C1 segment of cervical spinal cord (tissue), 14 donors: Measurements from ENCODE around the gene MSRB2.

Experiments
- DNase-seq, 14 donors: peaks; one replicate each; lab custom pipeline; 2025; lab: John Stamatoyannopoulos, UW

The MSRB2 gene

DNA sequence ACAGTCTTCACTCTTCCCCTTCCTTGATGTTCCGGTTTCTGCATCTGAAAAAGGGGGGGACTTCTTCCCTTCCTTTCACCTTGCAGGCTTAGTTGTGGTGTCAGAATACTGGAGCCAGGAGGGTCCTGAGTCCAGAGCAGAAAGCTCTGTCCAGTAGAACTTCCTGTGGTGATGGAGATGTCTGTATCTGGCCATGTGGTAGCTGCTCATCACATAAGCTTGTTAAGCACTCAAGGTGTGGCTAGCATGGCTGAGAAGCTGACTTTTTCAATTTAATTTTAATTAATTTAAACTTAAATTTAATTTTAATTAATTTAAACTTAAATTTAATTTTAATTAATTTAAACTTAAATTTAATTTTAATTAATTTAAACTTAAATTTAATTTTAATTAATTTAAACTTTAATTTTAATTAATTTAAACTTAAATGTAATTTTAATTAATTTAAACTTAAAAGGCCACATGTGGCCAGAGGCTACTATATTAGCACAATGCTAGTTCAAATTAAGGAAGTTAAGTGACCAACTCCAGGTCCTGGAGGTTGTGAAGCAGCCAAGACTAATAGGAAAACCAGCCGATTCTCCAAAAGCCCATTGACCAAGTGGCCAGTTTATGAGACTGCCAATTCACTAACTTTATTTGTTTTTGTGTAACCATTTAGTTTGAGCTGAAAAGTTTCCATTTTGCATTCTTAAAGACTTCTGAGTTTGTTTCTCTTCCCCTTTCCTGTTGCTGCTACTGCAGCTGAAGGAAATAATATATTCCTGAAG, 16.3 kb downstream of the MSRB2 start:
- no peak for DNase-seq

- no peak for DNase-seq
These were observed 19.0 kb downstream of the MSRB2 start for GRCh38 chr10:23114228-23114850.

DNA sequence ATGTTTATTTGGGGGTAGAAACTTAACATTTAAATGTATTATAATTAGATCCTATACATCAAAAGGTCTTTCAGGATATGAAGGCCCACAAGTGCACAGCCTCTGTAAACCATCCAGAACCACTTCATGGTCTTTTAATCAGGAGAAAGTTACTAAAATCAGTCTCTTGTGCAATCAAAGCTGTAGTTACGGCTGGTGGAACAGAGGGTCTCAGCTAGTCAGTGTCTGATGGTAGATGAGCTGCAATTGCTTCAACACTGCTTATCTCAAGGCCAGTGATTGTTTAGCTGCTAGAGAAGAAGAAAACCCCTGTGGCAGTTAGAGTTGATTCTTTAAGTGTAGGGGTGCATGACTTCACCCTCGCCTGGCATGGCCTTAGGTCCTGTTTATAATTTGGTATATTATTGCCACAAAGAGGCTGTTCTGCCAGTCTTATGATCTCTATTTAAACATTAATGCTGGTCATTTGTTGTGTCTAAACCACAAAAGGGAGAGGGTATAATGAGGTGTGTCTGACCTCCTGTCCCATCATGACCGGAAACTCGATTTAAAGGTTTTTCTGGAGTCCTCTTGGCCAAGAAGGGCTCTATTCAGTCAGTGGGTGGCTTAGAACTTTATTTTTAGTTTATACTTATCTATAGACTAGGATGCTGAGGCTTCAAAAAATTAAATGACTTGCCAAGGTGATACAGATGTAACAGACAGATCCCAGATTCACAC, 21.3 kb downstream of the MSRB2 start:
- no peak for DNase-seq

GRCh38 chr10:23120001-23120934, 24.9 kb downstream of the MSRB2 start:
- peak in 10 of 14 donors; percentile 11 to 68 (median 45) for DNase-seq

DNA sequence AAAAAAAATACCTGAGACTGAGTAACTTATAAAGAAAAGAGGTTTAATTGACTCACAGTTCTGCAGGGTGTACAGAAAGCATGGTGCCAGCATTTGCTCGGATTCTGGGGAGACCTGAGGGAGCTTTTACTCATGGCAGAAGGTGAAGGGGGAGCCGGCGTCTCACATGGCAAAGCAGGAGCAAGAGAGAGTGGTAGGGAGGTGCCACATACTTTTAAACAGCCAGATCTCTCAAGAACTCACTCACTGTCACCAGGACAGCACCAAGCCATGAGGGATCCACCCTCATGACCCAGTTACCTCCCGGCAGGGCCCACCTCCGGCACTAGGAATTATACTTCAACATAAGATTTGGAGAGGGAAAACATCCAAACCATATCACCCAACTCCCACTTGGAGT, 25.8 kb downstream of the MSRB2 start:
- no peak for DNase-seq

DNA sequence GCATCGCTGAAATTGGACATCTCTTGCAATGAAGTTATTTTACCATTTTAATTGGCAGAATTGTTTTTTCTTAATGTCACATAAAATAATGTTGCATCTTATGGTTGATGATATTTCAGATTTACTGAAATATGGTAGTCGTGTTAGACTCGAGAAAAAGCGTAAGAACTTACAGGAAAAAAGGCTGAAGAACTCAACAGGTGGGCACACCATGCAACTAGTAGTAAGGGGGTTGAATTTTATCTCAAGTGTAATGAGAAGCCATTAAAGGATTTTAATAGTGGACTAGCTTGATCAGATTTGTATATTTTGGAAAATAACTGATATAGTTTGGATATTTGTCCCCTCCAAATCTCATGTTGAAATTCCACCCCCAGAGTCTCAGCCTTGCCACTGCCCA, 41.1 kb downstream of the MSRB2 start:
- no peak for DNase-seq

DNA sequence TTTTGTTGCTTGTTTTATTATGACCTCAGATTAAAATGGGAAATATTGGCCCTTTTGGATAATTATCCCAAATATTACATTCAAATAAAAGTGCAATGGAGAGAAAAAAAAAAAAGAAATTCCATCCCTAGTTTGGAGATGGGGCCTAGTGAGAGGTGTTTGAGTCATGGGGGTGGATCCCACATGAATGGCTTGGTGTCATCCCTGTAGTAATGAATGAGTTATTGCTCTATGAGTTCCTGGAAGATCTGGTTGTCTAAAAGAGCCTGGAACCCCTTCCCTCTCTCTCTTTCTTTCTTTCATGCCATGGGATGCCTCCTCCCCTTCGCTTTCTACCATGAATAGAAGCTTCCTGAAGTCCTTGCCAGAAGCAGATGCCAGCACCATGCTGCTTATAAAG, 44.3 kb downstream of the MSRB2 start:
- DNase-seq = no peak

- DNase-seq = no peak
These were observed 46.6 kb downstream of the MSRB2 start for GRCh38 chr10:23141995-23142394.

DNA sequence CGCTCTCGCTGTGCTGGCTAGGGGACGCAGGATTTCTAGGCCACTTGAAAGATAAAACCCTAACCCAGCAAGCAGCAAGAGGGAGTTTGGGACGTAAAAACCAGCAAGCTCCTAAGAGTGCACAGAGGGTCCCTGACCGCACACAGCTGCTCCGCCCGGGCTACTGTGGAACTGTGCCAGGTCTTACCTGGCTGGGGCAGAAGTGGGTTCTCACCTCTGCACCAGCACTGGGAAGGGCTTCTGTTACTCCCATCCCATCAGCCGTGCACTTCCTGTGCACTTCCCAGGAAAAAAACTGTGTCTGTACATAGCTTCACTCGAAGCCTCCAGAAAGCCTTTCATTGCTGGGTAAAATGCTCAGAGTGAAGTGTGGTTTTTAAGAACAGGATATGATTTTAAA, 50.9 kb downstream of the MSRB2 start:
- no peak for DNase-seq

GRCh38 chr10:23147035-23147434, 51.7 kb downstream of the MSRB2 start:
- DNase-seq = no peak

- DNase-seq = no peak
These were observed 52.8 kb downstream of the MSRB2 start for GRCh38 chr10:23148214-23148613.

DNA sequence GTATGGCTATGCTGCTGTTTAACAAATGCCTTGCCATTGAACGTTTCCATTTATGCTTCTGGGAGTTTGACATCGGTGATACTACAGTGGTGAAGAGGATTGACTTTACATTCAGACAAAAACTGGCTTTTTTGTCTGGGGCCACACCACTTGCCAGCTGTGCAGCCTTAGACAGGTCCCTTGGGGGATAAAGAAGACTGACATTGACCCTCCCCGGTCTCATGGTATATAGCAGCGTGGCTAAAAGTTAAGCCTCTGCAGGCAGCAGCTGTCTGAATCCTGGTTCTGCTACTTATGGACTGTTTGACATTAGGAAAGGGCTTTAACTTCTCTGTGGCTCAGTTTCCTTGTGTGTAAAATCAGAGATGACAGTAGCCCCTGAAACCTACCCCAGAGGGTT, 54.7 kb downstream of the MSRB2 start:
- no peak for DNase-seq

DNA sequence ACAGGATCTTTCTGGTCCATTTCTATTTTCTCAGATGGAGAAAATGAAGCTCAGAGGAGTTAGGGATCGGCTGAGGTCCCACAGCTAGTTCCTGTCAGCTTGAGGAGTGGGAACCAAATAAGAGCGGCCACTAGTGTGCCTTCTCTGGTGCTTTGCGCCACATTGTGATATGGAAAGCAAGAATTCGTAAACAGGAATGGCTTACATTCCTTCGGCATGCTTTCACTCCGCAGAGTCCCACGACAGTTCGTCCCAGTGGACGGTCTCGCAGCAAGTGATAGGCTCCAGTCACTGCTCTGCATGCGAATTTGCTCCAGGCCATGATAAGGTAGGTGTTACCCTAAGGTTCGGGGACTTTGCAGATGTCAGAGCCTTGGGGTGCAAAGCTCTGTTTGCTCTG, 55.2 kb downstream of the MSRB2 start:
- no peak for DNase-seq

GRCh38 chr10:23151071-23151470, 55.7 kb downstream of the MSRB2 start:
- no peak for DNase-seq

GRCh38 chr10:23155169-23155568, 59.8 kb downstream of the MSRB2 start:
- DNase-seq = no peak

- DNase-seq = no peak
These were observed 61.2 kb downstream of the MSRB2 start for GRCh38 chr10:23156447-23157150.

- no peak for DNase-seq
These were observed 61.9 kb downstream of the MSRB2 start for GRCh38 chr10:23157239-23157681.

DNA sequence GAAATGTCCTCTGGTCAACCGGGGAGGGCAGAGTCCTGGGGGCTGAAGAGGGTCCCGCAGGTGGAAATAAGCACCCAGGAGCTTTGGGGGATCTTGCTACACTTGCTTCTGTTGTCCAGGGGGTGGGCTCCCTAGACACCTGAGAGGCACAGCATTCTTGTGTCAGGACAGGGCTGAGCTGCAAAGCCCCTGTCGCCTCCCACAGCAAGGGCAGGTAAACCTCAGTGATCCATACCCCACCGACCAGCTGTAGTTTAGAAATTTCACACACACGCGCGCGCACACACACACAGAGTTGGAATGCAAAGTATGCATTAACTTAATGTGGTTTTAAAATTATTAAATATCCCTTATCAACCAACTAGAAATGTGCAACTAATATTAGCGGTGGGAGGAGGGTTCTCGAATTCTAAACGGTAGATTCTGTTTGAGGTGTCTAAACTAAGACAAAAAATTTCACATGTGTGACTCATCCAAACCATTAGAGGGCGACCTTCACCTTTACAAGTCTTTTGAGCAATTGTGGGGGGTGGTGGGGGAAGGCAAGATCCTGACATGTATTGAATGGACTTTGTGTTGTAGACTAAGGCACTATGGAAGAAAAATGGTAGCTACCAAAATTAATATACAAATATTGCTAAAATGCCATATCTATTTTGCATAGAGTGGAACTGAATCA, 62.5 kb downstream of the MSRB2 start:
- DNase-seq = peak in 1 of 14 donors; percentile 41

DNA sequence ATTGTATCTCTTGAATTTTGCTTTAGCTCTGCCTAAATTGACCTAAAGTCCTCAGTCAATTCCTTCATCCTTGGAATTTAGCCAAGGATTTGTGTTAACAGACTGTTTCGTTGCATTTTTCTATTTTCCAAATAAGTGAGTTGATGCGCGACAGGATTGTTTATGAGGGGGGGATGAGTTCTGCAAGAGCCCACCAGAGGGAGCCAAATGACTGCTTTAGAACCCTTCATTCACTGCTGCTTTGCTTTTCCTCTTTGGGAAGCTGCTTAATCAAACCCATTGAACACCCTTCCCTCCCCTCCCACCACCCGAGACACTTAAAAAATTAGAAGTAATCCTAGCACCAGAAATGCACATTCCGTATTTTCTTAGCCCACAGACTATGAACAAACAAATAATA, 63.0 kb downstream of the MSRB2 start:
- peak in 8 of 14 donors; percentile 3 to 41 (median 18) for DNase-seq

GRCh38 chr10:23171232-23171876, 76.0 kb downstream of the MSRB2 start:
- no peak for DNase-seq
